ENCODE measurements around the gene AIP. TPM values are rescaled to one million over a fixed set of nuclear protein-coding genes. Genes with fewer than 3 reads are reported as not detected.

Gene AIP
- total and polyA plus RNA-seq, 2 of the 8 experiments (the other 6 are each of a cell fraction or from before 2014, with no cell fraction given), result 29.8 to 54.4 TPM

DNA sequence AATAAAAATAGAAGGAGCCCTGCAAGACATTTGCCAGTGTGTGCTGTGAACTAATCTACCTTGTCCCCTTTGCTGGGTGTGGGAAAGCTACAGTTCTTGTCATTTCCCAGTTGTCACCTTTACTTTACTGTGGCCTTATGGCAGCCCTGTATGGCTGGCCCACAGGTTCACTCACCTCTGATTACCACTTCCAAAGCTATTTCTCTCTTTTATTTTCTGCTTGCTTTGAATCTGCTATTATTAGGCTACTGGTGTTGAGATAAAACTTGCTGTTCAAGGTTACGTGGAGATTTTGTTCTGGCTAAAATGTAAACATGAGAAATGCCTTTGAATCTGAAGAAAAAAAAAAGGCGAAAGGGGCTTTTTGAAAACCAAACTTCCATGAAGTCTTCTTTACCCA lies 50.1 kb downstream of the AIP start (continued):
- no peak for TF ChIP-seq CHD7 (IDR thresholded peaks at IDR 0.05; ENCODE audit: insufficient replicate concordance, low read length)
- no peak for TF ChIP-seq SUZ12 (IDR thresholded peaks at IDR 0.05; ENCODE audit: low read length)

Measured in H1 (cell line).